Left ventricle myocardium inferior (tissue), 1 donor: ENCODE measurements around the gene TTLL11. TPM values are rescaled to one million over a fixed set of nuclear protein-coding genes. Genes with fewer than 3 reads are reported as not detected.

Experiments
- DNase-seq: peaks from one replicate; pipeline ENCODE4 v3.0.0-alpha.2; 2020
- H3K27ac ChIP-seq: fragments of 200-600 bp; replicated peaks from 2 replicates; pipeline ENCODE4 v1.8.0; 2021
- H3K27me3 ChIP-seq: fragments of 200-600 bp; 2 replicates; pipeline ENCODE4 v1.8.0; 2021; ENCODE audit warnings: low read depth
- H3K36me3 ChIP-seq: fragments of 200-600 bp; 2 replicates; pipeline ENCODE4 v1.8.0; 2021
- H3K4me1 ChIP-seq: fragments of 200-600 bp; 2 replicates; pipeline ENCODE4 v1.8.0; 2021
- H3K4me3 ChIP-seq: fragments of 200-600 bp; 2 replicates; pipeline ENCODE4 v1.8.0; 2021; ENCODE audit warnings: mild to moderate bottlenecking, moderate library complexity
- H3K9me3 ChIP-seq: fragments of 200-600 bp; replicated peaks from 2 replicates; pipeline ENCODE4 v1.8.0; 2021
- CTCF ChIP-seq: fragments of 200-600 bp; IDR thresholded peaks from 2 replicates; pipeline ENCODE4 v1.8.0; 2021; ENCODE audit warnings: antibody characterized with exemption, mild to moderate bottlenecking, borderline replicate concordance
- intact Hi-C: fragments of 100-400 bp; cut with micrococcal nuclease; formaldehyde crosslinking; loops from one replicate; pipeline ENCODE4 v1.11.0; 2022
- total RNA-seq: library from RNA; stranded (reverse); fragmentation: NEBNext Ultra II Directional; extraction: Animal tissue kit (Norgen Biotek cat#: 25700); gene quantifications from one replicate; pipeline ENCODE4 v1.2.1, GENCODE V29; 2021
- donor health status: DM: no; HTN: yes; CAD: no; lungs with severe emphysema.

Gene TTLL11
- total RNA-seq, 1 donor from 2014 or later: 7.3 TPM

- Histone ChIP-seq H3K27ac (no peak overlapping the region), H3K4me1 (no peaks in the 10 kb centered on the region), H3K27me3 (no peaks in the 10 kb centered on the region), H3K9me3 (no peaks in the 10 kb centered on the region), H3K36me3 (no peaks in the 10 kb centered on the region), H3K4me3 (no peak overlapping the region)
- no peak for TF ChIP-seq CTCF
- DNase-seq: no peak
- intact Hi-C loops: no loop called here
These were observed 184.0 kb downstream of the TTLL11 start for GRCh38 chr9:121909111-121909510.

- intact Hi-C loops: no loop called here
- no peak overlapping the region for H3K4me3 ChIP-seq
- no peaks in the 10 kb centered on the region for H3K9me3 ChIP-seq
- TF ChIP-seq CTCF: no peak
- H3K4me1 ChIP-seq: no peaks in the 10 kb centered on the region
- no peaks in the 10 kb centered on the region for H3K36me3 ChIP-seq
- DNase-seq: no peak
- H3K27me3 ChIP-seq: no peaks in the 10 kb centered on the region
- no peak overlapping the region for H3K27ac ChIP-seq
These were observed 186.8 kb downstream of the TTLL11 start for GRCh38 chr9:121906074-121906870.

- H3K27ac ChIP-seq: peak overlapping the region; percentile 29
- no peak for TF ChIP-seq CTCF
These were observed 190.5 kb downstream of the TTLL11 start for GRCh38 chr9:121902461-121903135.

GRCh38 chr9:121901616-121902015, 191.5 kb downstream of the TTLL11 start:
- no peaks in the 10 kb centered on the region for H3K27me3 ChIP-seq
- no peak for DNase-seq
- no peaks in the 10 kb centered on the region for H3K36me3 ChIP-seq
- intact Hi-C loops: no loop called here
- H3K4me1 ChIP-seq: peaks cover 9% of the 10 kb centered on the region
- TF ChIP-seq CTCF: no peak
- peaks cover 3% of the 10 kb centered on the region for H3K9me3 ChIP-seq
- no peak overlapping the region for H3K27ac ChIP-seq
- H3K4me3 ChIP-seq: no peak overlapping the region

More at GRCh38 chr9:121902461-121903135, 190.5 kb downstream of the TTLL11 start:
- no peaks in the 10 kb centered on the region for H3K27me3 ChIP-seq
- no peak overlapping the region for H3K4me3 ChIP-seq
- H3K36me3 ChIP-seq: no peaks in the 10 kb centered on the region
- intact Hi-C loops: no loop called here
- DNase-seq: no peak
- peaks cover 3% of the 10 kb centered on the region for H3K9me3 ChIP-seq
- H3K4me1 ChIP-seq: peaks cover 9% of the 10 kb centered on the region

- intact Hi-C loops: no loop called here
These were observed 192.9 kb downstream of the TTLL11 start for GRCh38 chr9:121900163-121900562.

More at GRCh38 chr9:121900163-121900562, 192.9 kb downstream of the TTLL11 start:
- Histone ChIP-seq H3K4me3 (no peak overlapping the region), H3K27me3 (no peaks in the 10 kb centered on the region), H3K4me1 (peaks cover 9% of the 10 kb centered on the region), H3K36me3 (no peaks in the 10 kb centered on the region), H3K9me3 (peaks cover 3% of the 10 kb centered on the region), H3K27ac (no peak overlapping the region)
- DNase-seq: no peak
- no peak for TF ChIP-seq CTCF
